HuH-7.5 (cell line): ENCODE measurements around the gene CCDC124.

Experiments
- DNase-seq: peaks from one replicate; pipeline ENCODE4 v3.0.0; 2011; ENCODE audit warnings: low spot score

CCDC124 gene

DNA sequence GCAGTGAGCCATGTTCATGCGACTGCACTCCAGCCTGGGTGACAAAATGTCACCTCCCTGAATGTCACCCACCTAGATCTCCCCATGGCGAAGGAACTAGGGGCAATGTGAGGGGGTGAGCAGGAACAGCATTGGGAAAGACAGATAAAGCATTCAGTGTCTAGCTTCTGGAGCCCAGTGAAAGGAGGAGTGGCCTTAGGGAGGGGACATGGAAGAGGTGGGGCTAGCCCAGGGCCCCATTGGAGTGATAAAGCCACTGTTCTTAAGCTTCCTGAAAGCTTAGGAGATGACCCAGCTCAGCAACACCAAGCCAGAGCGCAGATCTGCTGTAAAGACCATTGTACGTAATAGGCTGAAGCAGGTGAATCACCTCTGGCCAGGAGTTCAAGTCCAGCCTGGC lies 21.1 kb downstream of the CCDC124 start:
- no peak for DNase-seq

- DNase-seq = no peak
These were observed 21.6 kb downstream of the CCDC124 start for GRCh38 chr19:17954401-17954800.

- no peak for DNase-seq
These were observed 24.5 kb downstream of the CCDC124 start for GRCh38 chr19:17957149-17957849.

- no peak for DNase-seq
These were observed 25.1 kb downstream of the CCDC124 start for GRCh38 chr19:17957885-17958284.

- no peak for DNase-seq
These were observed 31.3 kb downstream of the CCDC124 start for GRCh38 chr19:17963936-17964691.

GRCh38 chr19:17965370-17966128 lies 32.7 kb downstream of the CCDC124 start:
- no peak for DNase-seq

DNA sequence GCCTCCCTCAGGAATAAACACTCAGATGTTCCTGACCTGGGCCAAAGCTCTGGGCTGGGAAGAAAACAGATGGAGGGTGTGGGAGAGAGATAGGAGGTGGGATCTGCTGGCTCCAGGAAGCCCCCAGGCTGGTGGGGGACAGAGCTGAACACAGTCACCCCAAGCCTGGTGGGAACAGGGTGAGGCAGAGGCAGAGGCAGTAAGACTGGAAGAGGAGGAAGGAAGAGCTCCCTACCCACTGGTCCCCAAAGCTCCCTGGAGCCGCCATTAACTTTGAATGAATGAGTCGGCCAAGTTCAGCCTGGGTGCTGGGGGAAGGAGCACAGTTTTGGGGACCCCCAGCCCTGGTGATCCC lies 33.3 kb downstream of the CCDC124 start:
- DNase-seq = no peak

DNA sequence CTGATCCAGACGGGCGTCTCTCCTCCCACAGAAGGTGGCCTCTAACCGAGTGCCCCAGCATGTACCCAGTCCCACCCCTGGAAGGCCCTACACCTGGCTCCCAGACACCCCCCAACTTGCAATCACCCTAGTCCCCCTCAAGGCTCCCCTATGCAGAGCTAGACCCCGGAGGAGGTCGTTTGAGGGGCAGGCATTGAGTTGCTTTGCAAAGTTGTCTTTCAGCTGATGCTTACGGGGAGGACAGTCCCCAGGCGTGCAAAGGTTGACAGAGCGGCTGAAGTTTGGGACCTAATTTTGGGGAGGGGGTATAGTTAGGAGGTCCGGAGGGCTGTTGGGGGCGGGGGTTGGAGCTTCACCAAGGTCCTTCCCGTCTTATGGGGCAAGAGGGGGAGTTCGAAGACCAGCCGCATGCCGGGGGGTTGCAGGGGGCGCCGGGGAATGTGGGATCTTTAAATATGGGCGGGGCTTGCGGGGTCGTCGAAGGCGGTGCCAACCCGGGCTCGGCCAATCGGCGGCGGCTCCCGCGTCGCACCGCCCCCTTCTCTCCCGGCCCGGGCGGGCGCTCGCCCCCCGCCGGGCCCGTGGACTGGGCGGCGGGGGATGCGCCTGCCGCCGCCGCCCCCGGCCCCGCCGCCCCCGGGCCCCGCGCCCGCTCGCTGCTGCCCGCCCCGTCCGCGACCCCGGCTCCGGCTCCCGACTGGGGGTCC lies 33.9 kb downstream of the CCDC124 start, which contains the start of gene KCNN1:
TSS of gene KCNN1 (plus strand) at position 558 of the 707 bp plus-strand sequence. CDS start 6,782 bp downstream, outside the sequence.
- DNase-seq = no peak

DNA sequence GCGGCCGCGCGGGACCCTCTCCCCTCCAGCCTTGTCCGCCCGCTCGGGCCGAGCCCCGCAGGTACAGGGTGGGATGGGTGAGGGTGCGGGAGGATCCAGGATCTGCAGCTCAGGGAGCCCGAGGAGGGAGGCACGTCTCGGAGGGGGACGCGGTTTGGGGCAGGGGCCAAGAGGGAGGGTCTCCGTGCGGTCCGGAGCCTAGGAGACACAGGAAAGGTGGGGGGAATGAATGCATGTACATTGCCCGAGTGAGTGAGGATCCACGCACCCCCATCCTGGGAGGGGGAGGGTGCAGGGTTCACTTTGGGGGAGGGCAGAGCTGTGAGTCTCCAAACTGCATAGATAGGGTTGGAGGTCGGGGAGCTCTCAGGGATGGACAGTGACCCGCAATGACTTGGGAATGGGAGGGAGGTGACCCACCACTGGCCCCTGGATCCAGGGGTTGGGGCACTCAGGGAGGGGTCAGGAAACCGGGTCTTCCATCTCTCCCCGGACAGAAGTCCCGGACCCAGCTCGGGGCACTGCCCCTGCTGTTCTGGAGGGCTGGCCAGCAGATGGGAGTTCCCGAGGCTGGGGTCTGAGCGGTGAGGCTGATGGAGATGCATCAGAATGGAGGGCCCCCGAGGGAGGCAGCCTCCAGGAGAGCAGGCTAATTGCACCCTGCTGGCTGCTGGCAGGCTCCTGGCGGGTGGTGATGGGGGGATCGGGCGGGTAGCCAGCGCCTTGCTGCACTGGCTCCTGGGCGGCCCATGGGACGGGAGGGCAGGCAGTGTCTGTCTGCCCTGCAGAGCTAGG lies 34.6 kb downstream of the CCDC124 start:
- DNase-seq = no peak

- no peak for DNase-seq
These were observed 35.5 kb downstream of the CCDC124 start for GRCh38 chr19:17968362-17968761.

DNA sequence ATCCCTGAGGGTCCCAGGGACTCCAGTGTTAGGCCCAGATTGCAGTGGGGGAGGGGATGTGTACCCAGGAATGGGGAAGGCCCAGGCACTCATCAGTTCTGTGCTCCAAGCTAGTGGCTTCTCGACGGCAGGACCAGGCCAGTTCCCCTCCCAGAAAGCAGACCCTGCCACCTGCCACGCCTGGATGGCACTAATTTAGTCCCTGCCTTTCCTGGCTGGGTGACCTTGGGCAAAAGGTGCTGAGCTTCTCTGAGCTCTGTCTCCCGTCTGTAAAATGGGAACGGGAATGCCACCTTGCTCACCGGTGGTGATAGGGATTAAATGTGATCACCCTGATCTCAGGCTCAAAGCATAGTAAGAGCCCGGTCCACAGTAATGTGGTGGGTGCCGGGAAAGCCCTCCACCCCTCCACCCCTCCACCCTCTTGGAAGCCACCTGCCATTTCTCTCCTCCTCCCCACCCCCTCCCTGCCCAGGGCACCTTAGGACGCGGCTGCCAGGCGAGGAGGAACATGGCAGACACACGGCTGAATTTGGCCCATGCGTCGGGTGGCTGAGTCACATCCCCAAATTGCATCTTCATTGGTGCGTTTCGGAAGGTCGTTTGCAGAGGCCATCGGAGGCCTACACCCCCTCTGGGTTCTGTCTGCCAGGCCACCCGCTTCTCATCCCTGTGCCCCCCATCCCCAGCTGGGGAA lies 36.4 kb downstream of the CCDC124 start:
- no peak for DNase-seq

DNA sequence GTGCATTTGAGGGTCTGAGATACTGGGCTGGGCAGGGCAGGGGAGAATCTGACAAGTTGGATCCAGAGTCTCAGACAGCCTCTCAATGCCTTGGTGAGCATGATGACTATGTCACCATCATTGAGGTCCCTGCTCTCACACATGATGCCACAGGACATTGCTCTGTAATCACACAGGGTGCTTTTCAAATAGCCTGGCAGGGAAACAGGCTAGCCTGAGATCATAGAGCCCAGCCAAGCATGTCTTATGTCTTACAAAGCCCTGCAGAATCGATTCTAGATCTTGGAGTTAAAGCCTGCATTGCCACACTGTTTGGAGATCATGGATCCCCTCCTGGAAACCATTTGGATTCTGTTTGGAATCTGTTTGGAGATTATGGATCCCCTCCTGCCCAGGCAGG lies 39.4 kb downstream of the CCDC124 start:
- DNase-seq = no peak

- DNase-seq = no peak
These were observed 40.9 kb downstream of the CCDC124 start for GRCh38 chr19:17973759-17974158.

DNA sequence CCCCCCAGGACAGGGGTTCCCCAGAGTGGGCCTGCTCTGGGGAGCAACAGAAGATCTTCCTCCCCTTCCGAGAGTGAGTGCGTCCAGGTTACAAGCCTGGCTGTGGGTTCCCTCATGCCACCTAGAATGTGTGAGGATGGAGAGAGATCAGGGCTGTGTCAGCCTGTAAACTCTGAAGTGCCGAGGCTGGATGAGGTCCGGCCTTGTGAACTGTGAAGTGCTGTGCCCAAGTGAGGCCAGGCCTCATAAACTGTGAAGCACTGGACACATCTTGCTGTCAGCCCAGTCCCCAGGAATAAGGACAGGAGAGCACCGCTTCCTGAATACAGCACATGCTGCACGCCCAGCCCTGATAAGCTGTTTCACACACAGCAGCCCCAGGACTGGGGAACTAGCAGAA lies 41.7 kb downstream of the CCDC124 start:
- no peak for DNase-seq

- no peak for DNase-seq
These were observed 42.2 kb downstream of the CCDC124 start for GRCh38 chr19:17975032-17975431.

GRCh38 chr19:17977021-17977420 lies 44.2 kb downstream of the CCDC124 start:
- DNase-seq = no peak

GRCh38 chr19:17977488-17977887 lies 44.7 kb downstream of the CCDC124 start:
- no peak for DNase-seq

DNA sequence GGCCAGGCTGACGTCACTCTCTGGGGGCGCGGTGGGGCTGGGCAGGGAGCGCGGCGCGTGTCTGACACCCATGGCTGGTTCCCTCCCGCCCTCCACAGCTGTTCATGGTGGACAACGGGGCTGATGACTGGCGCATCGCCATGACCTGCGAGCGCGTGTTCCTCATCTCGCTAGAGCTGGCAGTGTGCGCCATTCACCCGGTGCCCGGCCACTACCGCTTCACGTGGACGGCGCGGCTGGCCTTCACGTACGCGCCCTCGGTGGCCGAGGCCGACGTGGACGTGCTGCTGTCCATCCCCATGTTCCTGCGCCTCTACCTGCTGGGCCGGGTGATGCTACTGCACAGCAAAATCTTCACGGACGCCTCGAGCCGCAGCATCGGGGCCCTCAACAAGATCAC lies 48.8 kb downstream of the CCDC124 start:
- no peak for DNase-seq

- no peak for DNase-seq
These were observed 49.6 kb downstream of the CCDC124 start for GRCh38 chr19:17982430-17982829.

DNA sequence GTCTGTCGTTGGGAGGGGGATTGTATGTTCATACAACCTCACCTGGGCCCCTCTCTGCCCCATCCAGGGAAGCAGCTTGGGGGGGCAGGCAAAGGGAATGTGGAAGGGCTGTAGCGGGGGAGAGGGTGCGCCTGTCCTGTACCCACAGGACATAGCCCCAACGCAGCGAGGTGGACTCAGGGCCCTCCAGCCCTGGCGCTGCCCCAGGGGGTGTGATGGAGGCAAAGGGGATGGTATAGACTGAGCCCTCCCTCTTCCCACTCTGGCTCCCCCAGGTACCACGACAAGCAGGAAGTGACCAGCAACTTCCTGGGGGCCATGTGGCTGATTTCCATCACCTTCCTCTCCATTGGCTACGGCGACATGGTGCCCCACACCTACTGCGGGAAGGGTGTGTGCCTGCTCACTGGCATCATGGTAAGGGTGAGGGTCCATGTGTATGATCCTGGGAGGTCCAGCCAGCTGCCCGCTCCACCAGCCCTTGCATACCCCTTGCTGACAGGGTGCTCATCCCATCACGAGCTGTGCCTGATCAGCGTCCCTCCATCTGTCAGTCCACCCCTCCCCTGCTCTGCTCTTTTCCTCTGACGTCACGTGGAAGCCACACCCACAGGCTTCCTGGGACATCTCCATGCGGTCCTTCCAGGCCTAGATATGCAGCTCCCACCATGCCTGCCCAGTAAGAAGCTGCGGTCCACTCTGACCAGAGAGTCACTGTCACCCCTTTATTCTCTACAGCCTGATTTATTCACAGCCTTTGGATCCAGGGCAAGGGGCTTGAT lies 52.4 kb downstream of the CCDC124 start:
- DNase-seq = no peak
